Psoas muscle (tissue), 8 donors: Measurements from ENCODE around the gene VAV2. TPM values are rescaled to one million over a fixed set of nuclear protein-coding genes. Genes with fewer than 3 reads are reported as not detected.

ENCODE experiments used
- ATAC-seq, 4 donors: fragments of 200-7000 bp; cut with Tn5 transposase; one replicate each; pipeline ENCODE4 v1.9.1; 2020; ENCODE audit warnings: moderate library complexity in 3 of 4, mild to moderate bottlenecking in 2 of 4
- DNase-seq, 2 donors: peaks; one replicate each; pipeline ENCODE4 v3.0.0-alpha.2; 2020
- H3K27ac ChIP-seq: fragments of 200-600 bp; one replicate; pipeline ENCODE4 v1.8.0; 2022
- H3K27me3 ChIP-seq, 3 donors: fragments of 200-600 bp in 1 of 3; one replicate each; pipeline versions ENCODE4 v1.6.1 to v1.8.0; 2013 to 2022; ENCODE audit warnings: low read length in 2 of 3, mild to moderate bottlenecking in 2 of 3, moderate library complexity in 1 of 3; ENCODE audit not compliant: insufficient read depth in 3 of 3
- H3K36me3 ChIP-seq, 2 donors: fragments of 200-600 bp in 1 of 2; one replicate each; pipeline versions ENCODE4 v1.6.1 to v1.8.0; 2013 to 2022; ENCODE audit warnings: low read depth in 1 of 2, mild to moderate bottlenecking in 1 of 2, moderate library complexity in 1 of 2; ENCODE audit not compliant: insufficient read depth in 1 of 2
- H3K4me1 ChIP-seq: fragments of 200-600 bp; one replicate; pipeline ENCODE4 v1.8.0; 2022
- H3K4me3 ChIP-seq: fragments of 200-600 bp; one replicate; pipeline ENCODE4 v1.8.0; 2022; ENCODE audit warnings: mild to moderate bottlenecking
- H3K9me3 ChIP-seq: fragments of 200-600 bp; one replicate; pipeline ENCODE4 v1.8.0; 2022
- CTCF ChIP-seq: fragments of 200-600 bp; IDR thresholded peaks from one replicate; pipeline ENCODE4 v1.8.0; 2022; ENCODE audit warnings: antibody characterized with exemption
- WGBS, 3 donors: extraction: QIAGEN DNeasy Blood & Tissue Kit; methylation state at CpG; one replicate each; pipeline versions ENCODE4 v1.1.6 to v1.1.7; 2013; 5-methylcytosine and 5-hydroxymethylcytosine counted together
- intact Hi-C, 2 donors: fragments of 100-400 bp; cut with DNase I; formaldehyde crosslinking; loops; one replicate each; pipeline versions ENCODE4 v1.11.0 to v1.14.2; 2022
- polyA plus RNA-seq, 3 donors: library from polyadenylated mRNA; stranded (reverse); fragments of 200-250 nt; gene quantifications; one replicate each; pipeline ENCODE4 v1.2.3, GENCODE V29; 2013
- total RNA-seq, 4 donors: library from RNA; stranded (reverse); fragmentation: NEBNext Ultra II Directional in 2 of 4; extraction: Animal tissue kit (Norgen Biotek cat#: 25700) in 2 of 4; gene quantifications; one replicate each; pipeline versions ENCODE4 v1.2.1 to v1.2.4, GENCODE V29; 2021 to 2023
- donor health status: healthy with polysubstance abuse.
- donor health status: DM: no; HTN: no; CAD: no; lungs with moderate emphysema.
- donor health status: Bipolar disorder and iron deficiency.
- donor health status: healthy.
- donor health status: DM: yes; HTN: yes; CAD: no.
- donor health status: DM: no; HTN: no; CAD: no.
- donor health status: DM: no; HTN: no; CAD: no.
- donor health status: DM: yes; HTN: yes; CAD: no.

VAV2 gene
- total and polyA plus RNA-seq, 7 donors = 0.70 to 2.9 (median 1.4) TPM

- TF ChIP-seq CTCF = no peak
- intact Hi-C loops = no loop called here
- H3K9me3 ChIP-seq = no peaks in the 10 kb centered on the region
- WGBS, 3 donors = 48 to 66% (median 52%) methylated on average over 21 to 22 of the region's 22 CpGs
- DNase-seq = peak in 1 of 2 donors; percentile 51
- peaks cover 0 to 46% (median 2%) of the 10 kb centered on the region in 3 donors for H3K27me3 ChIP-seq
- H3K4me3 ChIP-seq = no peak overlapping the region
- peaks cover 7% of the 10 kb centered on the region for H3K4me1 ChIP-seq
- no peak for ATAC-seq
- no peaks in the 10 kb centered on the region for H3K36me3 ChIP-seq
- no peak overlapping the region for H3K27ac ChIP-seq
Observed at GRCh38 chr9:133979921-133980863, 11.9 kb downstream of the VAV2 start.

GRCh38 chr9:133979273-133979920 is 12.7 kb downstream of the VAV2 start:
- ATAC-seq (peak; percentile 23 to 60 (median 44)), DNase-seq (peak; percentile 51 to 64)
- intact Hi-C loops = no loop called here
- WGBS, 3 donors = 12 to 19% (median 16%) methylated on average over 33 to 37 of the region's 37 CpGs
- Histone ChIP-seq H3K36me3 (no peaks in the 10 kb centered on the region), H3K4me1 (peaks cover 7% of the 10 kb centered on the region), H3K4me3 (peak overlapping the region; percentile 28), H3K27ac (no peak overlapping the region), H3K27me3 (peaks cover 0 to 46% (median 2%) of the 10 kb centered on the region in 3 donors), H3K9me3 (no peaks in the 10 kb centered on the region)
- no peak for TF ChIP-seq CTCF

GRCh38 chr9:133978899-133979272 is 13.2 kb downstream of the VAV2 start:
- intact Hi-C loops = no loop called here
- Histone ChIP-seq H3K9me3 (no peaks in the 10 kb centered on the region), H3K27me3 (peaks cover 0 to 46% (median 2%) of the 10 kb centered on the region in 3 donors), H3K27ac (no peak overlapping the region), H3K4me1 (peaks cover 7% of the 10 kb centered on the region), H3K36me3 (no peaks in the 10 kb centered on the region), H3K4me3 (peak overlapping the region; percentile 28)
- no peak for TF ChIP-seq CTCF
- ATAC-seq (no peak), DNase-seq (no peak)
- WGBS, 3 donors = 34 to 48% (median 34%) methylated on average over 14 to 16 of the region's 16 CpGs

- intact Hi-C loops = no loop called here
- TF ChIP-seq CTCF = no peak
- 83 to 91% (median 83%) methylated on average over 13 of the region's 13 CpGs for WGBS, 3 donors
- ATAC-seq (no peak), DNase-seq (peak in 1 of 2 donors; percentile 2)
- Histone ChIP-seq H3K27ac (no peak overlapping the region), H3K4me3 (no peak overlapping the region), H3K27me3 (peaks cover 0 to 46% (median 2%) of the 10 kb centered on the region in 3 donors), H3K9me3 (no peaks in the 10 kb centered on the region), H3K4me1 (peaks cover 7% of the 10 kb centered on the region), H3K36me3 (no peaks in the 10 kb centered on the region)
Observed at GRCh38 chr9:133978226-133978898, 13.8 kb downstream of the VAV2 start.
